Measurements from ENCODE around the gene ADAD2.

ADAD2 gene

GRCh38 chr16:84177741-84178073 is 13.2 kb upstream of the ADAD2 start:
- no peak for DNase-seq (ENCODE audit: low read depth)

GRCh38 chr16:84178146-84178765 is 12.7 kb upstream of the ADAD2 start:
- DNase-seq (ENCODE audit: low read depth) = no peak

DNA sequence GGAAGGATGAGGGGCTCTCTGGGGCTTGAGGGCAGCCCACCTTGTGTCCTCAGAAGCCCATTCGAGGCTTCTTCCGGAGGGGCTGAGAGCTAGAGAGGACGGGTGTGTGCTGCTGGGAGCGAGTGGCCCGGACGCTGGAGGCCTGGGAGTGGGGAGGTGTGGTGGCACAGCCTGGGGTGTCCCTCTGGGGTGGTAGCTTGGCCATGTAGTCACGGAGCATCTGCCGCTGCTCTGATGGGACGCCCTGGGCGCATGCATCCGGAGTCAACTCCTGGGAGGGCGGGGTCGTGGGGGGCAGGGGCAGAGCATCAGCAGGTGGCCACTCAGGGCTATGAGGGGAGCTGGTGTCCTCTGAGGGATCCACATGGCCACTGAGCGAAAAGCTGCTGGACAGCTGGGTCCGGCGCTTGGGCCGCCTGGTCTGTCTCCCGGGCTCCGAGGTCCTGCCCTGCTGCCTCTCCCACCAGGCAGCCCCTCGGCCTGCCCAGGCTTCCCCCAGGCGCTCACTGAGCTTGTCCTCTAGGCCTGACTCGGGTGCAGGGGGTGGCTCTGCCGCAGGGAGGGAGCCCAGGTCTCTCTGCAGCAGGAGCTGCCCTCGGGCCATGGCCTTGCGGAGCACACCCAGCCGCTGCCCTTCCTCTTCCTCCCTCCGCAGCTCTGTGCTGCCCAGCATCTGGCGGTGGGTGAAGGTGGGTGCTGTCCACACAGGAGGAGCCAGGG is 11.9 kb upstream of the ADAD2 start:
- no peak for DNase-seq (ENCODE audit: low read depth)

DNA sequence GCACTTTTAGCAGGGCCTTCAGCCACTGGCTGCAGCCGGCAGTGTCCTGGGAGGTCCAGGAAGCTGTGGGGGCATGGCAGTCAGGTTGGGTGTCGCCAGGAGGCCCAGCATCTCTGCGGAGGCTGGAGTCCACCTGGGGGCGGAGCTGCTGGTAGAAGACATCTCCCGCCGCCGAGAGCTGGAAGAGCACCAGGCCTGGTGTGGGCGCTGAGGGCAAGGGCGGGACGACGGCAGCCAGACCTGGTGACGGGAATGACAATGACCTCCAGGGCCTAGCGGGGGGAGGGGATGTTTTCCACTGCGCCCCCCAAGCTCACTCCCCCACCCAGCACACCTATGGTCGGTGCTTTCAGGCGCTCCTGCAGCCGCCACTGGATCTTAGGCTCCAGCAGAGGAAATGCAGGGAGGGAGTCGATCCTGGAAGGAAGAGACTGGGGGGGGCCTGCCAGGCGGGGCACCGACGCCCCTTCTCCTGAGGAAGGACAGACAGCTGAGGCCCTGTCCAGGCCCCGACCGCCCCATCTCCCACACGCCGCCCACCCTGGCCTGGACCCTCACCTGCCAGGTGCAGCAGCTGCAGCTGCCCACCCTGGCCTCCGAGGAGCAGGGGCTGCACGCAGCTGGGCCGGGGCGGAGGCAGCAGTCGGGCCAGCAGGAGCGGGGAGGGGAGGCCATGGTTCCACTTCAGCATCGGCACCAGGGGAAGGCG is 11.2 kb upstream of the ADAD2 start:
- DNase-seq (ENCODE audit: low read depth) = no peak

DNA sequence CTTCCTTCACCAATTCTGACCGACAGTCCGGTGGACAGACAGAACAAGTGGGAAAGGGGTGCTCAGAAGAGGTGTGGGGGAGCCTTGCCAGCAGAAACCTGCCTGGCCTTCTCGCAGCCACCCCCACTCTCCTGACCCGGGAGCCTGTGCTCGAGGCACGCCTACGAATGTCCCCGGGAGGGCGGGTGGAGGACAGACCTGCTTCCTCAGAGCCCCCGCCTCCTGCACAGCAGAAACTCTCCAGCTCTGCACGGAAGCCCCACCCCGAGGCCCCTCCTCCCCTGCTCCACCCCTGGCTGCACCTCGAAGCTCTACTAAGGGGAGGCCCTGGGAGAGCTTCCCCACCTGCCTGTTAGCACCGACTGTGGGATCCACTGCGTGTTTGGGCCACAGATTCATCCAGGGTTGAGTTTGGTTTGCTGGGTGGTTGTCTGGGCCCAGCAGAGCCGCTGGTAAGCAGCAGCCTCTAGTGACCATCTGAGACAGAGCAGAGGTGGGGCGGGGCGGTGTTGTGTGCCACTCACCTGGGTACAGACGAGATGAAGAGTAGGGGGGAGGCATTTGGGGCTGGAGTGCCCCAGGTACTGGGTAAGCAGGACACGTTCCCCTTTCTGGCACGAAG is 10.3 kb upstream of the ADAD2 start:
- no peak for DNase-seq (ENCODE audit: low read depth)

GRCh38 chr16:84181144-84181915 is 9.6 kb upstream of the ADAD2 start:
- no peak for DNase-seq (ENCODE audit: low read depth)

GRCh38 chr16:84182104-84182503 is 8.9 kb upstream of the ADAD2 start:
- no peak for DNase-seq (ENCODE audit: low read depth)

- DNase-seq (ENCODE audit: low read depth) = no peak
Measured at GRCh38 chr16:84182680-84183571, 8.0 kb upstream of the ADAD2 start.

GRCh38 chr16:84183572-84183875 is 7.4 kb upstream of the ADAD2 start:
- DNase-seq (ENCODE audit: low read depth) = no peak

DNA sequence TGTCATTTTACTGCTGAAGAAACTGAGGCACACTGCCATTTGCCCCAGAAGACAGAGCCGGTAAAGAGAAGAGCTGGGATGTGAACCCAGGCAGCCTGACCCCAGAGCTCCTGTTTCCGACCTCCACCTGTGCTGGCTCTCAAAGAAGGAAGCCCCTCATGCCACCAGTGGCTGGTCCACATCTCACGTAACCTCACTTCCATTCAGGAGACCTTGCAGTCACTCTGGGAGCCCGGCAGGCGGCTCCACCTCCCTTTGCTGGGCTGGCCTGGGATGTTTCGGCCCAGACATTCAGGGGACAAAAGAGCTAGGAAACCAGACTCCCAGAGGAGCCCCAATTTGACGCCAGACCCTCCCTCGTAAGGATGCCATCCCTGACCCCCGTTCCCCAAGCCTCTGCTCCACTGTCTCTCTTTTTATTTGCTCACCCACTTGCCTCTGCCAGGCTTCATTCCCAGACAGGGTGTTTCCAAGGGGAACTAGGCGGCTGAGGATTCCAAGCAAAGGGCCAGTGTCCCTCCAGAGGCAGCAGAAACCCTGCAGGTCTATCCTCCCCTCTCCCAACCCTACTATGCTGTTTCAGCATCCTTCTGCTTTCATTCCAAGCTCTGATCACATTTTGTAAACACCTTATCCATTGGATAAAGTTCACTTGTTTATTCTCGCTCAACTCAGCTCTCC is 6.9 kb upstream of the ADAD2 start:
- no peak for DNase-seq (ENCODE audit: low read depth)

DNA sequence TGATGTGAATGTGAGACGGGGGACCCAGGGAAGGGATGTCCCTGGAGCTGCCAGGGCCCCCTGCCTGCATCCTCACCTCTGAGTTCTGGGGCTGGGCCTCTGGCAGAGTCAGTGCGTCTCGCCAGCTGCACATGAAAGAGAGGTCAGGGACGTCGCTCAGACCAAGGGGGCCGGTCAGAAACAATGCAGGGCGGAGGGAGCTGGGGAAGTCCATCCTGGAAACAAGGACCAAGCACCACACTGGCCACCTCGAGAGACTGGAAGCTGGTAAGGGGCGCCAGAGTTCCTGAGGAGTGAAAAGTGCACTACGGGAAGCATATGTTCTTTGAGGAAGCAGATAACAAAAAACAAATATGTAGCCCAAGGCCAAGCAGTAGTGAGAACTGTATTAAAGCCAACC is 6.2 kb upstream of the ADAD2 start:
- DNase-seq (ENCODE audit: low read depth) = no peak

DNA sequence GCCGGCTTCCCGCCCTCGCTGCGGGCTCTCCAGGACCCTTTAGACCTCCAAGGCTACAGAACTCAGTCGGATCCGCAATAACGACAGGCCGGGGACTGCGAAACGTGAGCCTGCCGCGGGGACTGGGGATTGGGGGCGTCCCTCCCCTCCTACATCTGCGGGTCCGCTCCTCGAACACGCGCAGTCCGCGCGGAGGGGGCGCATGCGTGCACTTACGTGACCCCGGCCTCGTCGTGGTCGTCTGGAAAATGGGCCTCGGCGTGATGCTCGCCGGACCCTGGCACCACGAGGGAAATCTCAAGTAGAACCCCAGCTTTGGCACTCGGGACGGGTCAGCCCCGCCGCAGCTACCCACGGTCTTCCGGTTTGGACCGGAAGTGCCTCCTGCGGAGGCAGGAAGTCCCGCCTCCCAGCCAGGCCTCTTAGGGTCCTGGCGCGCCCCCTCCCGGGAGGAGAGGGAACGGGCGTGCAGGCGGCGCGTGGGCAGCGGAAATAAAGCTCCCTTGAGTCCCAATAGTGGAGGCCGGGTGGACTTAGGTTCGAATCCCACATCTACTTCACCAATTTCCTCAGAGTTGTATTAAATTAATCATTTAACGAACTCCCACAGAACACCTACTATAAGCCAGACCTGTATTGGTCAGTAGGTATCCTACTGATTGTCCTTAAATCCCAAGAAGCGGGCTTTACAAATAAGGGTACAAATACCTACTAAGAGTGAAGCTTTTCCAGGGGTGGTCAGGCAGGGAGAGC is 4.1 kb upstream of the ADAD2 start, which contains the start of gene TAF1C:
TAF1C (minus strand) TSS at position 373 of the 753 bp plus-strand sequence. CDS start 2,069 bp downstream, outside the sequence.
- peak; percentile 38 for DNase-seq (ENCODE audit: low read depth)

- DNase-seq (ENCODE audit: low read depth) = no peak
Measured at GRCh38 chr16:84191466-84191865, 509 bp downstream of the ADAD2 start.

- no peak for DNase-seq (ENCODE audit: low read depth)
Measured at GRCh38 chr16:84193480-84193879, 2.5 kb downstream of the ADAD2 start.

- no peak for DNase-seq (ENCODE audit: low read depth)
Measured at GRCh38 chr16:84194018-84194417, 3.1 kb downstream of the ADAD2 start.

- no peak for DNase-seq (ENCODE audit: low read depth)
Measured at GRCh38 chr16:84194470-84195200, 3.7 kb downstream of the ADAD2 start.

- no peak for DNase-seq (ENCODE audit: low read depth)
Measured at GRCh38 chr16:84195201-84196093, 4.5 kb downstream of the ADAD2 start.

GRCh38 chr16:84196101-84196500 is 5.1 kb downstream of the ADAD2 start:
- DNase-seq (ENCODE audit: low read depth) = no peak
